AG04449 (cell line): Measurements from ENCODE around the gene PDCD4.

Source experiments
- CTCF ChIA-PET: fragments of 350-600 bp; formaldehyde crosslinking; extraction: SDS; loops from one replicate; lab custom pipeline; 2021; ENCODE audit warnings: antibody characterized with exemption; lab: Yijun Ruan, JAX
- POLR2A ChIA-PET: fragments of 400-600, 350-600 bp; formaldehyde crosslinking; extraction: SDS; loops from one replicate; lab custom pipeline; 2020; ENCODE audit warnings: antibody characterized with exemption, inconsistent platforms; lab: Yijun Ruan, JAX
- DNase-seq: peaks from one replicate; pipeline ENCODE4 v3.0.0-alpha.2; 2010; ENCODE audit warnings: low read depth, low spot score
- H3K4me3 ChIP-seq: 2 replicates; pipeline ENCODE4 v1.5.1; 2011; ENCODE audit warnings: low read depth, mild to moderate bottlenecking, control low read depth, low read length
- CTCF ChIP-seq: IDR thresholded peaks from one replicate; pipeline ENCODE4 v1.5.1; 2011; ENCODE audit warnings: mild to moderate bottlenecking, moderate library complexity, low read length, control low read depth, inconsistent platforms; ENCODE audit not compliant: insufficient read depth; ENCODE audit errors: missing control alignments

PDCD4 gene

GRCh38 chr10:110892602-110893288 lies 21.0 kb downstream of the PDCD4 start:
- no peak overlapping the region for H3K4me3 ChIP-seq
- no peak for DNase-seq
- TF ChIP-seq CTCF: no peak
- ChIA-PET CTCF (interaction anchor here (1.2 to 6.6 kb wide), 13 partner anchors 11 to 288 kb away, joined by 3 to 56 read pairs (median 8); no protein-coding TSS in a partner anchor), POLR2A (no interaction called here)

- ChIA-PET POLR2A (no interaction called here), CTCF (interaction anchor here (1.0 to 6.6 kb wide), 17 partner anchors 10 to 288 kb away, joined by 3 to 56 read pairs (median 7); no protein-coding TSS in a partner anchor)
- no peak overlapping the region for H3K4me3 ChIP-seq
- peak; percentile 23 for TF ChIP-seq CTCF
- DNase-seq: no peak
Measured at GRCh38 chr10:110893559-110894179, 21.9 kb downstream of the PDCD4 start.

- CTCF ChIA-PET: interaction anchor here (0.8 to 2.6 kb wide), 10 partner anchors 10 to 226 kb away, joined by 3 to 17 read pairs (median 4); no protein-coding TSS in a partner anchor
- DNase-seq: no peak
- no peak overlapping the region for H3K4me3 ChIP-seq
- TF ChIP-seq CTCF: no peak
- POLR2A ChIA-PET: interaction anchor here (0.5 to 1.3 kb wide), 2 partner anchors 21 to 51 kb away, joined by 3 to 4 read pairs; partner anchors contain the start of gene BBIP1
Measured at GRCh38 chr10:110897184-110897583, 25.5 kb downstream of the PDCD4 start.

GRCh38 chr10:110898391-110898790 lies 26.7 kb downstream of the PDCD4 start:
- no peak for DNase-seq
- POLR2A ChIA-PET: interaction anchor here (1.3 kb wide), 1 partner anchor 20 kb away, joined by 3 read pairs; the partner anchor contains the start of genes BBIP1 and SHOC2

GRCh38 chr10:110900983-110901382 lies 29.3 kb downstream of the PDCD4 start:
- H3K4me3 ChIP-seq: no peak overlapping the region
- ChIA-PET CTCF (interaction anchor here (0.6 to 1.8 kb wide), 4 partner anchors 14 to 459 kb away, joined by 3 to 4 read pairs (median 4); no protein-coding TSS in a partner anchor), POLR2A (no interaction called here)
- no peak for TF ChIP-seq CTCF
- no peak for DNase-seq

More at GRCh38 chr10:110898391-110898790, 26.7 kb downstream of the PDCD4 start:
- CTCF ChIA-PET: interaction anchor here (0.7 to 2.5 kb wide), 6 partner anchors 11 to 226 kb away, joined by 3 to 15 read pairs (median 5); no protein-coding TSS in a partner anchor
- H3K4me3 ChIP-seq: no peak overlapping the region
- no peak for TF ChIP-seq CTCF
